Upper lobe of right lung (tissue), 1 donor: ENCODE measurements around the gene ATP2A1. TPM values are rescaled to one million over a fixed set of nuclear protein-coding genes. Genes with fewer than 3 reads are reported as not detected.

Experiments used
- ATAC-seq: fragments of 200-7000 bp; cut with Tn5 transposase; one replicate; pipeline ENCODE4 v1.9.1; 2020; ENCODE audit warnings: mild to moderate bottlenecking, moderate library complexity
- DNase-seq: peaks from one replicate; pipeline ENCODE4 v3.0.0-alpha.2; 2020
- H3K27ac ChIP-seq: fragments of 200-600 bp; one replicate; pipeline ENCODE4 v1.8.0; 2022
- H3K27me3 ChIP-seq: fragments of 200-600 bp; one replicate; pipeline ENCODE4 v1.8.0; 2022; ENCODE audit warnings: mild to moderate bottlenecking
- H3K36me3 ChIP-seq: fragments of 200-600 bp; one replicate; pipeline ENCODE4 v1.8.0; 2022
- H3K4me1 ChIP-seq: fragments of 200-600 bp; one replicate; pipeline ENCODE4 v1.8.0; 2022
- H3K4me3 ChIP-seq: fragments of 200-600 bp; one replicate; pipeline ENCODE4 v1.8.0; 2022; ENCODE audit warnings: mild to moderate bottlenecking
- H3K9me3 ChIP-seq: fragments of 200-600 bp; one replicate; pipeline ENCODE4 v1.8.0; 2022
- CTCF ChIP-seq: fragments of 200-600 bp; IDR thresholded peaks from one replicate; pipeline ENCODE4 v1.8.0; 2022; ENCODE audit warnings: antibody characterized with exemption
- intact Hi-C: fragments of 100-400 bp; cut with DNase I; formaldehyde crosslinking; loops from one replicate; pipeline ENCODE4 v1.11.0; 2022
- total RNA-seq: library from RNA; stranded (reverse); fragmentation: NEBNext Ultra II Directional; extraction: Animal tissue kit (Norgen Biotek cat#: 25700); gene quantifications from one replicate; pipeline ENCODE4 v1.2.1, GENCODE V29; 2021
- donor health status: DM: no; HTN: yes; CAD: no; lungs with severe emphysema.

ATP2A1 gene
- total RNA-seq, 1 donor from 2014 or later: 0.46 TPM

- Histone ChIP-seq H3K4me3 (no peak overlapping the region), H3K9me3 (no peaks in the 10 kb centered on the region), H3K27ac (no peak overlapping the region), H3K27me3 (no peaks in the 10 kb centered on the region), H3K4me1 (no peaks in the 10 kb centered on the region), H3K36me3 (no peaks in the 10 kb centered on the region)
- ATAC-seq (no peak), DNase-seq (no peak)
- TF ChIP-seq CTCF: no peak
- intact Hi-C loops: no loop called here
Observed at GRCh38 chr16:28898942-28899341, 20.7 kb downstream of the ATP2A1 start.

- H3K27ac ChIP-seq: no peak overlapping the region
- H3K4me1 ChIP-seq: no peaks in the 10 kb centered on the region
- no peak overlapping the region for H3K4me3 ChIP-seq
- no peak for TF ChIP-seq CTCF
- intact Hi-C loops: no loop called here
- H3K9me3 ChIP-seq: no peaks in the 10 kb centered on the region
- no peak for ATAC-seq
- H3K36me3 ChIP-seq: peaks cover 10% of the 10 kb centered on the region
- no peak for DNase-seq
- H3K27me3 ChIP-seq: no peaks in the 10 kb centered on the region
Observed at GRCh38 chr16:28899882-28900590, 21.7 kb downstream of the ATP2A1 start.

GRCh38 chr16:28900601-28901000 lies 22.3 kb downstream of the ATP2A1 start:
- Histone ChIP-seq H3K27ac (no peak overlapping the region), H3K4me1 (no peaks in the 10 kb centered on the region), H3K9me3 (no peaks in the 10 kb centered on the region), H3K36me3 (peaks cover 16% of the 10 kb centered on the region), H3K4me3 (no peak overlapping the region), H3K27me3 (no peaks in the 10 kb centered on the region)
- DNase-seq (no peak), ATAC-seq (no peak)
- intact Hi-C loops: no loop called here
- no peak for TF ChIP-seq CTCF

- ATAC-seq: no peak
- intact Hi-C loops: no loop called here
- TF ChIP-seq CTCF: no peak
Observed at GRCh38 chr16:28901862-28902261, 23.6 kb downstream of the ATP2A1 start.

GRCh38 chr16:28902909-28903308 lies 24.6 kb downstream of the ATP2A1 start:
- Histone ChIP-seq H3K4me1 (no peaks in the 10 kb centered on the region), H3K27ac (no peak overlapping the region), H3K9me3 (no peaks in the 10 kb centered on the region), H3K4me3 (no peak overlapping the region), H3K36me3 (peaks cover 24% of the 10 kb centered on the region), H3K27me3 (no peaks in the 10 kb centered on the region)
- ATAC-seq (peak; percentile 8), DNase-seq (no peak)
- TF ChIP-seq CTCF: no peak
- intact Hi-C loops: no loop called here

More at GRCh38 chr16:28901862-28902261, 23.6 kb downstream of the ATP2A1 start:
- no peaks in the 10 kb centered on the region for H3K9me3 ChIP-seq
- no peaks in the 10 kb centered on the region for H3K27me3 ChIP-seq
- no peak overlapping the region for H3K27ac ChIP-seq
- no peaks in the 10 kb centered on the region for H3K4me1 ChIP-seq
- no peak overlapping the region for H3K4me3 ChIP-seq
- H3K36me3 ChIP-seq: peaks cover 20% of the 10 kb centered on the region
- DNase-seq: no peak
